HepG2 (cell line): Measurements from ENCODE around the gene SYNGR2. TPM values are rescaled to one million over a fixed set of nuclear protein-coding genes. Genes with fewer than 3 reads are reported as not detected.

Experiments
- ASH2L ChIP-seq: fragments of 300-600, 200-600 bp; sonication (generic); IDR thresholded peaks from 2 replicates; pipeline ENCODE4 v1.7.0; 2017; ENCODE audit warnings: low read depth, mild to moderate bottlenecking, moderate library complexity, mixed read lengths, low read length; ENCODE audit not compliant: insufficient read length
- CSRNP2 ChIP-seq: sonication (generic); formaldehyde crosslinking; conservative IDR thresholded peaks from 2 replicates; pipeline ENCODE4 v1.8.0; 2022; ENCODE audit warnings: low read depth, missing genetic modification reagents
- EHMT2 ChIP-seq: fragments of 200-600 bp; sonication (generic); IDR thresholded peaks from 2 replicates; pipeline ENCODE4 v1.7.0; 2017; ENCODE audit warnings: antibody characterized with exemption, low read depth, low read length, borderline replicate concordance
- KIAA2018 ChIP-seq: sonication (generic); formaldehyde crosslinking; IDR thresholded peaks from 2 replicates; pipeline ENCODE4 v1.5.0; 2020; ENCODE audit warnings: mild to moderate bottlenecking, missing genetic modification reagents, borderline replicate concordance
- MTA3 ChIP-seq: sonication (generic); formaldehyde crosslinking; IDR thresholded peaks from 2 replicates; pipeline ENCODE4 v1.4.0; 2020; ENCODE audit warnings: missing genetic modification reagents
- RFXANK ChIP-seq: IDR thresholded peaks from 2 replicates; pipeline ENCODE4 v1.6.1; 2016
- TIGD3 ChIP-seq: sonication (generic); formaldehyde crosslinking; IDR thresholded peaks from 2 replicates; pipeline ENCODE4 v1.5.1; 2020; ENCODE audit warnings: mild to moderate bottlenecking, missing genetic modification reagents, borderline replicate concordance
- ZBTB3 ChIP-seq: sonication (generic); formaldehyde crosslinking; IDR thresholded peaks from 2 replicates; pipeline ENCODE4 v1.4.0; 2020; ENCODE audit warnings: low read depth, mild to moderate bottlenecking, moderate library complexity, missing genetic modification reagents, borderline replicate concordance
- ZNF614 ChIP-seq: IDR thresholded peaks from 2 replicates; pipeline ENCODE4 v1.6.1; 2018; ENCODE audit warnings: missing biosample characterization, missing genetic modification reagents, inconsistent platforms, borderline replicate concordance
- ZNF75D ChIP-seq: sonication (generic); formaldehyde crosslinking; IDR thresholded peaks from 2 replicates; pipeline ENCODE4 v1.8.1; 2023; ENCODE audit warnings: missing genetic modification reagents, mild to moderate bottlenecking, borderline replicate concordance
- ZNF800 ChIP-seq: sonication (generic); formaldehyde crosslinking; IDR thresholded peaks from 2 replicates; pipeline ENCODE4 v1.4.0; 2020; ENCODE audit warnings: missing genetic modification reagents
- polyA plus RNA-seq, 8 experiments: library from polyadenylated mRNA; depleted of rRNA in 3 of 8; stranded (reverse) in 7 of 8; unstranded in 1 of 8; fragments of >200 nt; fragmentation: Illumina TruSeq in 4 of 8; extraction: Trizol in 4 of 8; gene quantifications; 2 replicates each; pipeline versions ENCODE4 v1.2.1 to v1.2.3, GENCODE V29; 2011 to 2016; ENCODE audit warnings: low read depth in 4 of 8, missing spikeins in 1 of 8, mixed read lengths in 1 of 8; ENCODE audit not compliant: insufficient read depth in 1 of 8
- total RNA-seq, 5 experiments: library from RNA; depleted of rRNA; stranded (reverse); fragments of >200 nt; fragmentation: Illumina TruSeq; extraction: Trizol; gene quantifications; 2 replicates each; pipeline ENCODE4 v1.2.3, GENCODE V29; 2016; ENCODE audit warnings: low read depth in 1 of 5
- TF ChIP-seq, protein P1 (sequence below): sonication (generic); formaldehyde crosslinking; IDR thresholded peaks from 2 replicates; pipeline ENCODE4 v1.4.0; 2020; ENCODE audit warnings: missing genetic modification reagents

SYNGR2 gene
- total and polyA plus RNA-seq, 2 of the 13 experiments (the other 11 are each of a cell fraction or from before 2014, with no cell fraction given): 46.7 to 170 TPM

- TF ChIP-seq TIGD3 (CRISPR knock-in tag): no peak
- TF ChIP-seq ZBTB3 (CRISPR knock-in tag): no peak
- TF ChIP-seq RFXANK (CRISPR knock-in tag): no peak
- no peak for TF ChIP-seq ZNF614 (CRISPR knock-in tag)
- TF ChIP-seq MTA3 (CRISPR knock-in tag): no peak
- TF ChIP-seq EHMT2: no peak
- no peak for TF ChIP-seq KIAA2018
- no peak for TF ChIP-seq CSRNP2 (CRISPR knock-in tag)
- TF ChIP-seq ZNF800 (CRISPR knock-in tag): no peak
- peak; percentile 53 for TF ChIP-seq ASH2L
- TF ChIP-seq, protein P1, sequence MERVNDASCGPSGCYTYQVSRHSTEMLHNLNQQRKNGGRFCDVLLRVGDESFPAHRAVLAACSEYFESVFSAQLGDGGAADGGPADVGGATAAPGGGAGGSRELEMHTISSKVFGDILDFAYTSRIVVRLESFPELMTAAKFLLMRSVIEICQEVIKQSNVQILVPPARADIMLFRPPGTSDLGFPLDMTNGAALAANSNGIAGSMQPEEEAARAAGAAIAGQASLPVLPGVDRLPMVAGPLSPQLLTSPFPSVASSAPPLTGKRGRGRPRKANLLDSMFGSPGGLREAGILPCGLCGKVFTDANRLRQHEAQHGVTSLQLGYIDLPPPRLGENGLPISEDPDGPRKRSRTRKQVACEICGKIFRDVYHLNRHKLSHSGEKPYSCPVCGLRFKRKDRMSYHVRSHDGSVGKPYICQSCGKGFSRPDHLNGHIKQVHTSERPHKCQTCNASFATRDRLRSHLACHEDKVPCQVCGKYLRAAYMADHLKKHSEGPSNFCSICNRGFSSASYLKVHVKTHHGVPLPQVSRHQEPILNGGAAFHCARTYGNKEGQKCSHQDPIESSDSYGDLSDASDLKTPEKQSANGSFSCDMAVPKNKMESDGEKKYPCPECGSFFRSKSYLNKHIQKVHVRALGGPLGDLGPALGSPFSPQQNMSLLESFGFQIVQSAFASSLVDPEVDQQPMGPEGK (CRISPR knock-in tag): no peak
- no peak for TF ChIP-seq ZNF75D (CRISPR knock-in tag)
Measured at GRCh38 chr17:78140169-78141051, 28.0 kb upstream of the SYNGR2 start (continued).
